ENCODE data around the gene GHR.

The GHR gene

DNA sequence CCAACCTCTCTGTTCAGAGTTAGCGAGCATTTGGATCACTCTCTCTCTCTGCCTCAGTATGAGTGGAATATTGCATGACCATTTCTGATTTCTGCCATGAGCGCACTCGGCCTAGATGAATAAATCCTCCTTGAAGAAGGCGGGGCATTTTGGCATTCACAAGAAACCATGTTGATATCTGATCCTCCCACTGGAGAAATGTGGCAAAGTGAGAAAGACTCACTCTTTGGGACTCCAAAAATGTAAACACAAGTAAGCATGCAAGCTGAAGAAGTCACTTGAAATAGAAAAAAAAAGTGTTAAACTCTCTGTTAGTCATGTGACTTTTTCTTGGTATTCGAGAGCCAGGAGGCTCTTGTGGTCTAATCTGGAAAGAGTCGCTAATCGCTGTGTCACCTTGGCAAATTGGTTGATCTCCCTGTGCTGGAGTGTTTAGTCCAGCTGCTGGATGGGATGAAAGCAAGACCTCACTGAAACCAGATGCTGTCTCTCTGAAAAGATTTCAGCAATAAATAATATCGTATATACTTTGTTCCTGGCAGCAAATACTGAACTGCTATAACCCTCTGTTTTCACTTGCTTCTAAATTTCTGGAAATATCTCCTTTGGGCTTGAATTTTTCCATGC, 95.5 kb downstream of the GHR start:
- no peak for DNase-seq

DNA sequence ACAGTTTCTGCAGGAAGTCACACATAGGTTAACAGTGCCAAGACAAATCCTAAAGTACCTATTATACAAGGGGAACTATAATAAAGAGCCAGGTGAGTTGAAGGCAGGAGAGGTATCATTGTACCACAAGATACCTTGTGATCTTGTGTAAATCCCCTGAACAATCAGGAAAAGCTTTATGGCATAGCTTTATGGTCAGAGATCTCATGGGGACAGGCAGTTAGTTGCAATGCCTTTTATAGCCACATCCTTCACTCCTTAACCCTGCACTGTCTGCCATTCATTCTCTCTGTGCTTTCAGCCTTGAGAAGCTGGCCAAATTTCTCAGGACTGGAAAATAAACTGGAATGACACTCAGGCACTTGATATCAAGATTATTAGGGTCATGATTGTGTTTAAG, 97.0 kb downstream of the GHR start:
- DNase-seq: no peak

DNA sequence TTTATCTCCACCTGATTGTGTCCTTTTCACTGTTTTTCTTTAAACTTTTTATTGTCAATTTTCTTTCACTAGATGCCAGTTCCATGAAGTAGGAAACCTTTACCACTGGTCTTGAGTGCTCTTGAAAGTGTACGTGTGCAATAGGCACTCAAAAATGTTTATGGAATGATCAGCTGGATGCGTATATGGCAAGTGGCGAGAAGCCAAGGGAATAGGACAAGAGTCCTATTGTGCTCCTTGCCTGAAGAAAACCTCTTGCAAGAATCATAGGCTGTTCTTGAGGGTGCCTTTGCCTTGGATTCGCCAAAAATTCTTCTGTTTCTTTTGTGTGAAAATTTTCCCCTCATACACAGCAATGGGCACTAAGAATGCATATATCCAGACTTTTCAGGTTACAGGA, 97.7 kb downstream of the GHR start:
- DNase-seq: no peak

DNA sequence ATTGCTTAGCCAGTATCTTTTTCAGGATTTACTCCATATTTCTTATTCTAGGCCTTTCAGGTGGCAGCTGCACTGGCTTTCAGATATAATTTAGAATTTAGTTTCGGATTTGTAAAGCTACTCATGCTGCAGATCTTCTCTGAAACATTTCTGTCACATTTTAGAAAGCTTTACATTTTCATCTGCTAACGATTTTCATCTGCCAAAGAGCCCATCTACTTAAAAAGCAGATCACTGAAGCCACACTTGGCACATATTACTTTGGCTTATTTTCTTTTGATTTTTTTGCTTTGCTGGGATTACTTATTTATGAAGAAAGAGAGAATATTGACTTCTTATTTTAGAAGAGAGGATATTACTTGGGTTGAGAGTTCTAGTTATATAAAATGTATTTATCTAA, 98.2 kb downstream of the GHR start:
- DNase-seq: no peak

DNA sequence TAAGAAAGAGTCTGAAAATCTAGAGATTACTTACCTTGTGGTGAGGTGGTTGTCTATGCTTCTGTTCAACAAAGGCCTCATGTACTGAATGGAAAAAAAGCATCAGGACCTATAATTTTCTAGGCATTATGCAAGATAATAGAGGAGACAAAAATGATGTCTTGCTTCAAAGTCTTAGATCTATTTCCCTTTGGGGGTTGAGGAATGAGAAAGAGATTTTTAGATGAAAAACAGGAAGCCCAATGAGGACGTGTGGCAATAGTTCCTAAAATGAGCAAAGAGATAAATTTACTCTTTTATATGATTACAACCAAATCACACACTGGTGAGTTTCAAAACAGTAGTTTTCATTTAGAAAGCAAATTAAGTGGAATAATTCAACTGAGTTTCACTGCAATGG, 99.5 kb downstream of the GHR start:
- no peak for DNase-seq

DNA sequence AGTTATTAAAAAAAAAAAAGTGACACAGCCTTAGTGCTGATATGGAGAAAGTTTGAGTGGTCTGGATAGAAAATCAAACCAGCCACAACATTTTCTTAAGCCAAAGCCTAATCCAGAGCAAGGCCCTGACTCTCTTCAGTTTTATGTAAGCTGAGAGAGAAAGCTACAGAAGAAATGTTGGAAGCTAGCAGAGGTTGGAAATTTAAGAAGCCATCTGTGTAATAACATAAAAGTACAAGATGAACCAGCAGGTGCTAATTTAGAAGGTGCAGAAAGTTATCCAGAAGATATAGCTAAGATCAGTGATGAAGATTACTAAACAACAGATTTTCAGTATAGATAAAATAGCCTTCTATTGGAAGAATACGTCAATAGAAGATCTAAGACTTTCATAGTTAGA, 102.9 kb downstream of the GHR start:
- DNase-seq: no peak

DNA sequence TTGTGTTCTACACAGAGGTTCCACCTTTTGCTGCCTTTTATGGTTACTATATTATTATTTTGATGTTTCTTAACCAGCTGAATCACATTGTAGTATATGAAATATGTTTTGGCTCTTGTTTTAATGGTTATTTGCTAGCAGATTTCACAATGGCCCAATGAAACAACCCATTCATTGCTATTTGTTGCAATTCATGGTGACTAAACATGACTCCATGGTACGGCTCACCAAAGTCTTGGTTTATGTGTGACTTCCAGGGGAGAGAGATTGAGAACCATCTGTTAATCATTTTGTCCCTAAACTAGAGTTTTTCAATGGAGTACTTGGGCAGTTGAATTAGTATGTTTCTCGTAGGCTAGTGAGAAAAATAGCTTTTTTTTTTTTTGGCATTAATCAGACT, 108.4 kb downstream of the GHR start:
- DNase-seq: no peak

DNA sequence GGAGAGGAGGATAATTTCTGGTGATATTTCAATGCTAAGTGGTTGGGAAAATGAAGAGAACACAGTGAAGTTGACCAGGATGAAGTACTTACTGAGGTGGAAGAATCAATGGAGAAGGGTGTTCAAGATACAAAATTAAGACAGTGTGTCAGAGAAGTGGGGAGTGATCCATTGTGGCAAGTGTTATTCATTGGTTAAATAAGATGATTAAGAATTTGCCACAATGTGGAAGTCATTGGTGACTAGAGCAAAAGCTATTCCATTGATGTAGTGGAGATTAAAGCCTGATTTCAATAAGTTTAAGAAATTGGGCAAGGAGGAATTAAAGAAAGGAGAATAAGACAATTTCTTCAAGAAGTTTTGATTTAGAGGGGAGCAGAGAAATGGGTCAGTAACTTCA, 118.9 kb downstream of the GHR start:
- no peak for DNase-seq

DNA sequence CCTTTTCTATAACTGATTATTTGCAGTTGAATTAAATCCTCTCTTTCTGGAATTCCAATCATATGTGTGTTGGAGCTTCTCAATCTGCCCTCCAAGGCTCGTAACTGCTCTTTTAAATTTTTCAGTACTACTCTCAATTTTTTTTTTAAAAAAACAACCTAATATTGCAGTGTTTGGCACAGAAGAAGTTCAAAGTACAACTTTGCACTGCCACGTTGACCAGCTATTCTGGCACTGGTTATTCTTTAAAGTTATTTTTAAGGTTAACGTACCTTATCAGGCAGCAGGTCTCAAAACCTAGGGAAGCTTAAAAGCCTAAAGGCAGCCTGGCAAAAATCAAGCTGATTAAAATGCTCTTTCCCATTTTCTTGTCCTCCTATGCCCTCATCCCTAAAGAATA, 120.5 kb downstream of the GHR start:
- no peak for DNase-seq

DNA sequence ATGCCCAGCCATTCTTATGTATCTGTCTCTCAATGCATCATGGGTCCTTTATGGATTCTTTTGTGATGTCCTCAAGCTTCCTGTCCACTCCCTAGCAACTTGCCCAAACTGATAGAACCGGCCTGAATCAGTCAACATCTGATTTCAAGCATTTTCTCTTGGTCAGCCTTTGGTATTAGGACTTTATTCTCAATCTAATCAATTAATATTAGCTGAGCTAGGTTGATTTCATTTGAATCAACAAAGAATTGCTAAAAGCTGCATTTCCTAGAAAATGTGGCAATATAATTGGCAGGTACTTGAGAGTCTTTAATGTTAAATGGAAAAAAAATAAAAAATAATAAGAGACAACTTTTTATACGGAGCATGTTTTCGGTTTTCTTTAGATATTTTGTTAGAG, 121.8 kb downstream of the GHR start:
- DNase-seq: no peak

DNA sequence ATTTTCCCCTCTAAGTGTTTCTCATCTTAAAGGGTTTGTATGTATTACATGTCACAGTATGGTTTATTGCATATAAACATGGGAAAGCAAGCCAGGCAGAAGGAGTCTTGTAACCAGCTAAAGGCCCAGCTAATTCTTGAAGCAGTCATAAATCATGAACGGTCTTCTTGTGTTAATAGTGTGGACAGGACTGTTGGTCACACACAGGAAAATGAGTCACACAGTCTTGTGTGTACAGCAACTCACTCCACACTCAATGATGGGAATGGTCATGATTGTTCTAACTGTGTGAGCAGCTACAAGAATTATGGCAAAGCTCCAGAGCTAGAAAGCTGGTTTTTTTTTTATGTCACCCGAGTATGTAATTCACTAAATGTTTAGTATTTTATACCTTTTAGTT, 123.9 kb downstream of the GHR start:
- DNase-seq: no peak

DNA sequence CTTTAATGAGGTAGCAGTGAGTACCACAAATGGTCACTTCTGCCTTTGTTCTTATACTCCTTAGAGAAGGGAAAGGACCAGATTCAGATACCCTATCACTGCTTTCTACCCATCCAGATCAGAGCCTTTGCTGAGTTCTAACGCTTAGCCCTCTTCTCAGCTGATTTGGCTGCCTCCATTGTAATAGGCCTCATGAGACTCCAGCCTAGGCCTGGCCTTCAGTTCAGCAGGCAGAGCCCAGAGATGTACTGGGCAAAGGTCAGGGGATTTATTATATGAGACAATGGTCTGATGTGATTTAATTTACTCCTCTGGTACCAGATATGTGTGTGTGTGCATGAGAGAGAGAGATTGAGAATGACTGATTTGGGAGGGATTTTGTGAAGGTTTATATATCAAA, 124.7 kb downstream of the GHR start:
- DNase-seq: no peak

DNA sequence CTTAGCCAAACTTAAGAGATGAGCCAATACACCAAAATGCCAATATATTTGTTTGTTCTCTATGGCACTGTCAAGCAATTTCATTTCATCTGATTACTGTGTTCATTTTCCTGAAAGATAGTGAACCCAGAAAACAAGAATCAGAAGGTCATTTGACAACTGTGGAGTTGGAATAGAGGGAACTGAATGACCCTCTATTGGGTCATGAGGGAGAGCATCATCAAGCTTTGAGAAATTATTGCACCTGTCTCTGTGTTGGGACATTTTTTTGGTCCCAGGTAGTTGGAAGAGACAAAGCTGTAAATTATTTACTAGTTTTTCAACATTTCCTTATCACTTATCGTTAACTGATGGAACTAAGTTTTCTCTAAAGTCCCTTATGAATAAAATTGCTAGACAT, 129.4 kb downstream of the GHR start:
- DNase-seq: no peak

DNA sequence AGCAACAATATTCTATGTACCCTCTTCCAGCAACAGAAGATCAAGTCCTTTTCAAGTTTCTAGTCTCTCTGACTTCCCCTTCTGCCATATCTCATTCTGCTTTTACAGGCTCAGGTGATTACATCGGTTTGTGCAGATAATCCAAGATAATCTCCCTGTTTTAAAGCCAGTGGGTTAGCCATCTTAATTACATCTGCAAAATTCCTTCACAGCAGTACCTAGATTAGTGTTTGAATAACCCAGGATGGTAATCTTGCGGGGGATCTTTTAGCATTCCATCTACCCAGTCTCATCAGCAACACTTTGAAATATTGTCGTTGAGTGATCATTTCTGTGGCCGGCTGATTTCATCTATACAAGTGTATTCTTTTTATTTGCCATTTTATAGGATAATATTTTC, 130.2 kb downstream of the GHR start:
- no peak for DNase-seq

DNA sequence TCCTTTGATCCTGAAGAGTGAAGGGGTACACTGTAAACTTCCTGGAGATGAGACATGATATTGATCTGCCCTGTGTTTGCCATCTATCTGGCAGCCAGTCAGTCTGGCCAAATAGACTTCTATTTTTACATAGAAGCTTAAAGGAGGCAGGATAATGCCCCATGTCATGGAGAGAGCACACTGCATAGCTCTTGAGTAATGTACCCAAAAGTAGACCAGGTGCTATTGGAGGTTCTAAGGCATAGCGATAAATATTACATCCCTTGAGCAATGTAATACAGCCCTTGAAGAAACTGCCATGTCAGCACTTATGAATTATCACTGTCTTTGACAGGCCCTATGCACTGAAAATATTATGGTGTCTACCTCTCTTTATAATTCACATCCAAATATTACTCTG, 131.8 kb downstream of the GHR start:
- no peak for DNase-seq

DNA sequence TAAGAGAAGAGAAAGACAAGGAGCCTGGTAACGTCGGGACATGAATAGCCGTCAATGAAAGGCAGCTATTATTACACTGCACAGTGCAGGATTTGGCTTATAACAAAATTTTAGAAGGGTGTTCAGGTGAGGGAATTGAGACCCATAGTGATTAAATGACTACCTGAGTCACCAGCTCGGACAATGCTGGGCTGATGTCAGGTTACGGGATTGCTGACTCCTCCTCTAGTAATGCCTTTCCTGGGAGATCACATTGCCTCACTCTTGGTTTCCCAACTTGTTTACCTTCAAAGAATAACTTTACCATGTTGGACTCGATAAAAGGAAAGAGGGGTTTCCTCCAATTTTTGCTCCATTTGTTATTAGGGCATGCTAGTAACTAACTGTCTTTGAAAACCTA, 132.6 kb downstream of the GHR start:
- DNase-seq: no peak

DNA sequence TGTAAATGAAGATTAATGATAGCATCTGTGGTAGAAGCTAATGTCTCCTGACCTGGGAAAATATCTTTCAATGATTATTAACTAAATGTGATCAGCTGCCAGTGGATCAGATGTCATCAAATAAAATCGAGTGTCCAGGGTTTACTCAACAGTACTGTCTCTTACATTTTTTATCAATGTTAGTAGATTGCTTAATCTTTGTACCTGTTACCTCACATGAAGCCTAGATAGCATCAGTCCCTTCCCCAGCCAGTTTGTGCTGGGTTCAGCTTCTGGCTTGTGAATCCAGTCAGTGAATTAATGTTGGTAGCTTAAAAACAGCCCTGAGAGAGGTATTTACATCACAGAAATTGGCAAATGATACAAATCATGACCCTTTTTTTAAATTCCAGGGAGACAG, 134.4 kb downstream of the GHR start:
- no peak for DNase-seq

DNA sequence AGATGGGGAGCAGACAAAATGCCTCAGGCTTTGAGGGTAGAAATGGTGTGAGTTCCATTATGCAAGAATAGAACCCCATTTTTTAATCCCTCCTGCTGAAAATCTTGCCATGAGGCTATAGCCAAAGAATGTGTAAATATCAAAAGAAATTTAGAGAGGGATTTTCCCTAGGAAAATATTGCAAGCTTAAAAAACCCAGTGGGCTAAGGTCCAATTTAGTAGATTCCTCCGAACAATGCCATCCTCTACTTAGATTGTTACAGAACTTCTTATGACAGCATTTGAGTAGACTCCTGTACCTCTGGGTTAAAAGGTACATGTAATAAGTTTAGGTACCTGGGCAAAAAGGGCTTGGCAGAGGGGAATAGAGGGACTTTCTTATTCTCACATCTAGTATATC, 138.4 kb downstream of the GHR start:
- no peak for DNase-seq

DNA sequence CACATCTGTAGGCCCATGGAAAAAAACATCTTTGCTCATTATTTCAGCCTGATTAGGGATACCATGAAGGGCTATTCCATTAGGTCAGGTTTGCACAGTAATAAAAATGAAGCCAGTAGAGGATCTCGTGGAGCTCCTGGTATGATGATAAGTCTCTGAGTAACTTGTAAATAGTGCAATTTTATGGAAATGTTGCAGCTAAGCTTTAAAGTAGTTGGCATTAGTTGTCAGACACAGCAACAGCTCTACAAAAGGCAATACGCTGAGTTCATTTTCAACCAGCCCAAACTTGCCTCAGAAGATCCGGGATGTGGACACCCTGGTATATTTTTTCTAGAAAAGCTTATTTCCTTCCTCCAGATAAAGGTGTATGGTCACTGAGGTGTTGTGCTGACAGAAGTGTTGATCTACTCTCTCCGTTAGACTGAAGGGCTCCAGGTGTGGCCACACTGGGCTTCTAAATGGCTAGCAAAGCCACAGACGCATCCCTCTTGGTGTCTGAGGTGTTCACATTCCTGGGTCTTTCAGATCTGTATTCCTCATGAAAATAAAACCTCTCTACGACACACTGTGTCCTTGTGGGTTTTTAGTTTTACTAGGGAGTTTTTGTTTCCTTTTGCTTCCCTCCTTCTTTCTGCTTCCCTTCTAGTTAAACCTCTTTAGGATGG, 141.6 kb downstream of the GHR start:
- no peak for DNase-seq

DNA sequence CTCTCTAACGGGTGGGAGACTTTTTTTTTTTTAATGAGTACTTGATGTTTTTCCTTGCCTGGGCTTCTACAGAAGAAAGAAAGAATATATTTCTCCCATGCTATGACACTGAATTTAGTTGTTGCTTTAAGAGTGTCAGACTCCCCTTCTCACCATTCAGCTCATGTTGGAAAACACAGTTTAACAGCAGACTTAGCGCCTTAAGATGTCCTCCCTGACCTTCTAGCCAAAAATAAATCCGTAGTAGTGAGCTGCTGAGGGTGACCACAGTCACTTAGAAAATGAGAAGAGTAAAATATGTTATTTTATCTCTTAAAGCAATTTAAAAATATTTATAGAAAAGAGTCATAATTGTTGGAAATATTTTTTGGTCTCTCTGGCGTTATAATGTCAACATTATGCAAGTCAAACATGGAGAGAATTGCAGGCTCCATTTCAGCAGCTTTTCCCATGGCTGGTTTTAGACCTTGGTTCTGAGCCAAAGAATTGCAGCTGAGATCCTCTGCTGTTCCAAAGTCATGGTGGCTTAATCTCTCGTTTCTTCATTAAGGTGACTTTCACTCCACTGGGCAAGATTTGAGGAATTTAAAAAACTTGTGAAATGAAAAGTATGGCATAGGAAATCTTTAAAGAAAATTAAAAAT, 143.5 kb downstream of the GHR start:
- no peak for DNase-seq

DNA sequence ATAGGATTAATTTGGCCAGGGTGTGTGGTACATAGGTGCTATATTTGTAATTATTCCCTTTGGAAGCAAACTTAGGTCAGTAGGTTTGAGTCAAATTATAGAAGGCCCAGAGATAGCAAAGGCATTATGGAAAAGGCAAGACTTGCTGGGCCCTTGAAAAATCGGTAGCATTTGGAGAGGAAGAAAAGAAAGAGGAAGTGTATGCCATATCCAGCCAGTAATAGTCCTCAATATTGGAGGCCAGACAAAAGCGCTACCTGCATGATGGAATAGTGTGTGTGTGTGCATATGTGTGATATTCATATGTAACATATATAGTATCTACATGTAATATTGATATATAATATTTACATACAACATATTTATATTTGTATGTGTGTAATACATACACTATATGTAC, 146.1 kb downstream of the GHR start:
- no peak for DNase-seq

DNA sequence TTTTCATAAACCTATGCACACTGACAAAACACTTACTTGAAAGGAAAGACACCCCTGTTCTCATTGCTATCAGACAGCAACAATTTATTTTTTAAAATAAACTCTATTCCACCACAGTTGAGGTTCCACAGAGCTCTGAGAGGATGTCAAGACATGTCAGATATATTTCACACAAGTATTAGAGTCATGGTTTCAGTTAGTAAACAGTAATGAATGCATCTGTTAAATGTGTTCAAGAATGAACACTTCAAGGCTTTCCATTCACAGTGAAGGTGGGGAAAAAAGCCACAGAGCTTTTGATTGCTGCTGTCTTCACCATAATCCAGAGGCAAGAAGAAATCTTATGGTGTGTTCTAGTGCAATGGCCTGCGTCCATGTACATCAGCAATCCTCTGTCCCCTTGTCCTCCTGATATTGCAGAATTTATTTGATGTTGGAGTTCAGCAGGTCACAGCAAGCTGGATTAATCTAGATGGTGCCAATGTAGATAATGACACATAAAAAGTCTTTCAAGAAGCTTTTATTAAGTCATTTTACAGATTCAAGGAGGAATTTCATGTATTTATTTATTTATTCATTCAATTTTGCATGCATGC, 146.8 kb downstream of the GHR start:
- DNase-seq: no peak

DNA sequence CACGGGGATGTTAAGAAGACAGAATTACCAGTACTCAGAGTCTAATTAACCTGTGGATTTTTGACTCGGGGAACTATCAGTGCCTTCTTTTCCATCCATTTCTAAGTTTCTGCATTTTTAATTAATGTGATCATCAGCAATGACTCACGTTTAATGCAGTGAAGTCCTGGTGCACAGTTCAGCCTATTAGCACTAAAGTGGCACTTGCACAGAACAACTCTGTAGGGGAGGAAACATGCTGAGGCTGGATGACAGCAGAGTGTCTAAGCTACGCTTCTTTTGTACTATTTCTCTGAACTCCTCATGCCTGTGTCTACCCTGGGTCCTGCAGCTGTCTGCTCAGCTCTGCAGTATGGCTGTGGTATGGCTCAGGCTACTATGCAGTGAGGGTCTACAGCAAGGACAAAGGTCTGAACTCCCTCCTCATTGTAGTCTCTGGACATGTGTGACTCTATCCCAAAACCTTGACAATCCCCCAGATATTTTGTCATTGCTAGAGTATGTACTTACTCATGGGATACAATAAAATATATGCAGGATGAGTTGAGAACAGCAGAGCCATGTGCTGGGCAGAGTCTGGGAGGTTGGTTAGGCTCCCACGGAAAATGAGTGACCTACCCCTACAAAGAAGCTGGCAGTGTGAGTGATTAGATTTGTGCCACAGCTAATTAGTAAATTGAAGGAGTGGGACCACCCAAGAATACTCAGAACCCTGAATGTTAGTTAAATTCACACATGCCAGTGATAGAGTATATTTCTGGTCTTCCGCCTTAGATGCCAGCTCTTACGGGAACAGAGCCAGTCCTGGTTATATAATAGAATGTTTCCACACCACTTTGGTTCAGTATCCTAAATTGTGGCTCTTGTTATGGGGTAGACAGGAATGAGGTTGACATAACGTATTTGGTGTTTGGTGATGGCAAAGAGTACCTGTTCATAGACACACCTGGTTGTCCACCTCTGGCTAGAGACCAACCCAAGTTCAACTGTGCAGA, 148.0 kb downstream of the GHR start:
- no peak for DNase-seq

All from stimulated activated CD4-positive, alpha-beta T cell treated with anti-CD3 and anti-CD28 coated beads, Interleukin-15, amount 100 ng/mL, for 24 hours (primary cell).